Dermis microvascular lymphatic vessel endothelial cell (primary cell): ENCODE measurements around the gene ITFG2. TPM values are rescaled to one million over a fixed set of nuclear protein-coding genes. Genes with fewer than 3 reads are reported as not detected.
"Not testable (repeated sequence)": the region's sequence is repeated elsewhere in the genome, so short reads cannot be mapped to it uniquely, and the experiment has no call there.

Experiments
- DNase-seq, 2 donors: peaks; one replicate each; pipeline versions ENCODE4 v3.0.0 to v3.0.0-alpha.2; 2010; ENCODE audit warnings: low read depth in 2 of 2
- total RNA-seq: library from RNA; depleted of rRNA; stranded (reverse); fragments of >200 nt; gene quantifications from 2 replicates; pipeline ENCODE4 v1.2.1, GENCODE V29; 2014

The ITFG2 gene
- total RNA-seq, 1 donor from 2014 or later = 9.0 TPM

GRCh38 chr12:2862876-2863275 lies 50.4 kb downstream of the ITFG2 start:
- DNase-seq = no peak

DNA sequence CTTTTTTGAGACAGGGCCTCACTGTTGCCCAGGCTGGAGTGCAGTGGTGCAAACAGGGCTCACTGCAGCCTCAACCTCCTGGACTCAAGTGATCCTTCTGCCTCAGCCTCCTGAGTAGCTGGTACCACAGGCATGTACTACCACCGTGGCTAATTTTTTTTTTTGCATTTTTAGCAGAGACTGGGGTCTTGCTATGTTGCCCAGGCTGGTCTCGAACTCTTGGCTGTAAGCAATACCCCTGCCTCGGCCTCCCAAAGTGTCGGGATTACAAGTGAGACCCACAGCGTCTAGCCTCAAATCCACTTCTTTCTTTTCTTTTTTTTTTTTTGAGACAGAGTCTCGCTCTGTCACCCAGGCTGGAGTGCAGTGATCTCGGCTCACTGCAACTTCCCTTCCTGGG lies 50.9 kb downstream of the ITFG2 start:
- DNase-seq = not testable (repeated sequence)

DNA sequence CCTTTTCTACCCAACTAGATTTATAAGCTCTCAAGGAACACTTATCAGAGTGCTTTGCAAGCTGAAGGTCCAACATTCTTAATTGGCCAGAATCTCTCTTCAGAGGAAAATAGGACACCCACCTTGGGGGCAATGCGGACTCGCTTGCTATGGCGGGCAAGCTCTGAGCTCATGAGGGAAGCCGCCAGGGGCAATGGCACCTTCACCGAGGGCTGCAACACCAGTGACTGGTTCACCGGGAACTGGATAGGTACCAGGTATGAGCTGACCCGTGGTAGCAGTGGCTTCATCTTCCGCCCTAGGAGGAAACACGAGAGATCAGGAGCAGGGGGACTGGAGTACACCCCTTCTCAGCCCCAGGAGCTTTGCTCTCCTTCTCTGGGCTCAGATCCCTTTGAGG lies 51.7 kb downstream of the ITFG2 start:
- DNase-seq = no peak

- DNase-seq = not testable (repeated sequence)
Observed at GRCh38 chr12:2868986-2869632, 56.6 kb downstream of the ITFG2 start.

Other genes starting within 250 kb of the ITFG2 start
- 30.7 and 32.9 TPM in 2 replicates for gene FKBP4, start 17.7 kb upstream of the ITFG2 start, total RNA-seq
- gene NRIP2, start 22.4 kb downstream of the ITFG2 start, total RNA-seq = 0.13 TPM in 1 of 2 replicates, not detected in the other
- not detected in 2 replicates for gene TEX52, start 44.4 kb downstream of the ITFG2 start, total RNA-seq
- 4.7 and 5.1 TPM in 2 replicates for gene FOXM1, start 64.5 kb downstream of the ITFG2 start, total RNA-seq
- gene RHNO1, start 64.6 kb downstream of the ITFG2 start, total RNA-seq = 19.4 and 21.9 TPM in 2 replicates
- 15.8 and 16.9 TPM in 2 replicates for gene TULP3, start 78.2 kb downstream of the ITFG2 start, total RNA-seq
- 20.8 and 21.9 TPM in 2 replicates for gene TEAD4, start 146.7 kb downstream of the ITFG2 start, total RNA-seq